ENCODE measurements around the gene MYH9.

GRCh38 chr22:36315325-36315724 is 72.4 kb downstream of the MYH9 start:
- TF ChIP-seq CTCF (conservative IDR thresholded peaks at IDR 0.05), result no peak
- no peak for TF ChIP-seq EZH2 (IDR thresholded peaks at IDR 0.05; ENCODE audit: low read depth)
